ENCODE measurements around the gene DNAJC4. TPM values are rescaled to one million over a fixed set of nuclear protein-coding genes. Genes with fewer than 3 reads are reported as not detected.

The DNAJC4 gene
- total and polyA plus RNA-seq, 2 of the 8 experiments (the other 6 are each of a cell fraction or from before 2014, with no cell fraction given): 14.6 to 31.0 TPM

DNA sequence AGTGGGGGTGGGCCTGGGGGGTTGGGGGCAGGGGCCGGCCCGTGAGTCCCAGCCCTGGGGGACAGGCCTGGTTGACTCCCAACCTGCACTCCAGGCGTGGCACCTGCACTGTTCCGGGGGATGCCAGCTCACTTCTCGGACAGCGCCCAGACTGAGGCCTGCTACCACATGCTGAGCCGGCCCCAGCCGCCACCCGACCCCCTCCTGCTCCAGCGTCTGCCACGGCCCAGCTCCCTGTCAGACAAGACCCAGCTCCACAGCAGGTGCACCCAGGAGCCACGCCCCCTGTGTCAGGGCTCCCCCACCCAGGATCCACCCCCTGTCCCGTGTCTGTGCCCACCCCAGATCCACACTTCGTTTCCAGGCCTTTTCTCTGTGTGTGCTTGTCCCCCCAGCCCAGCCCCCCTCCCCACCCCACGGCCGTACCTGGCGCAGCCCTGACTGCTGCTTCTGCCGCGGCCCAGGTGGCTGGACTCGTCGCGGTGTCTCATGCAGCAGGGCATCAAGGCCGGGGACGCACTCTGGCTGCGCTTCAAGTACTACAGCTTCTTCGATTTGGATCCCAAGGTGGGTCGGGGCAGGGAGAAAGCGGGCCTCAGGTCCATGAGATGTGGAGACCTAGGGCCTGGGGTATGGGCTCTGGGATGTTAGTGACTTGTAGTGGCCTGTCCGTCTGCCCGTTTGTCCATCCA is 19.0 kb upstream of the DNAJC4 start:
- Histone ChIP-seq H3K56ac (replicated peaks; ENCODE audit: insufficient read length, low read depth, low read length) (no peak overlapping the region), H3K36me3 (ENCODE audit: control insufficient read depth in 2 of 4, insufficient read depth in 4 of 4, low read length in 3 of 4) (peaks cover 4 to 10% (median 8%) of the 10 kb centered on the region in 4 experiments; a peak in 6 of 8 replicates), H4K20me1 (replicated peaks in 1 of 2; ENCODE audit: control insufficient read depth in 1 of 2, insufficient read depth in 2 of 2, low read length in 2 of 2) (peaks cover 0 to 7% of the 10 kb centered on the region in 2 experiments), H3K23ac (ENCODE audit: insufficient read length) (no peak overlapping the region), H2BK20ac (ENCODE audit: low read length) (no peak overlapping the region), H3K9ac (replicated peaks in 1 of 4; ENCODE audit: extremely low read depth in 1 of 4, low read depth in 3 of 4, low read length in 3 of 4) (no peak overlapping the region), H2BK5ac (ENCODE audit: low read depth, low read length) (no peak overlapping the region), H3K79me2 (ENCODE audit: control insufficient read depth in 1 of 2, insufficient read depth in 2 of 2, low read length in 2 of 2) (no peaks in the 10 kb centered on the region), H3K4me1 (replicated peaks in 1 of 4; ENCODE audit: control insufficient read depth in 3 of 4, insufficient read depth in 4 of 4, low read length in 3 of 4) (peaks cover 0 to 5% (median 0%) of the 10 kb centered on the region in 4 experiments; a peak in 3 of 7 replicates), H3K4me3 (ENCODE audit: extremely low read depth in 1 of 4, insufficient read depth in 2 of 4, low read depth in 3 of 4, low read length in 4 of 4) (no peak overlapping the region), H2BK15ac (ENCODE audit: low read length) (no peak overlapping the region), H3K14ac (ENCODE audit: insufficient read length) (no peak overlapping the region), H3K18ac (ENCODE audit: extremely low read depth, low read length) (no peak overlapping the region), H3K4me2 (ENCODE audit: insufficient read depth in 1 of 2, low read depth in 2 of 2, low read length in 2 of 2) (no peak overlapping the region), H2AK5ac (ENCODE audit: low read depth, low read length) (no peak overlapping the region), H3K23me2 (ENCODE audit: low read depth, low read length) (no peaks in the 10 kb centered on the region), H2BK12ac (ENCODE audit: low read depth, low read length) (no peak overlapping the region), H4K91ac (replicated peaks; ENCODE audit: insufficient read length, low read length) (no peak overlapping the region), H3K27me3 (replicated peaks in 1 of 4; ENCODE audit: control insufficient read depth in 3 of 4, extremely low read depth in 1 of 4, insufficient read depth in 3 of 4, low read length in 3 of 4) (no peaks in the 10 kb centered on the region; a peak in 1 of 7 replicates), H3K79me1 (ENCODE audit: low read depth, low read length) (no peaks in the 10 kb centered on the region), H2AFZ (ENCODE audit: low read length) (no peak overlapping the region), H3K9me3 (ENCODE audit: insufficient read depth in 2 of 2, low read depth in 1 of 2, low read length in 1 of 2) (no peaks in the 10 kb centered on the region), H4K5ac (ENCODE audit: insufficient read length, low read depth, low read length) (no peak overlapping the region), H3K27ac (ENCODE audit: low read depth, low read length) (no peak overlapping the region), H2BK120ac (replicated peaks; ENCODE audit: low read depth, low read length) (no peak overlapping the region), H3K4ac (replicated peaks; ENCODE audit: insufficient read length, low read depth, low read length) (no peak overlapping the region), H4K8ac (ENCODE audit: extremely low read depth, insufficient read depth, low read length) (no peak overlapping the region)
- POLR2A ChIA-PET (ENCODE audit: partially characterized antibody): interaction anchor here (0.8 to 18.4 kb wide), 7 partner anchors 9 to 89 kb away, joined by 3 to 253 read pairs (median 4); partner anchors contain the start of genes NUDT22, STIP1 and TRPT1
- DNase-seq (ENCODE audit: low read depth in 1 of 2, low spot score in 2 of 2) (no peak), FAIRE-seq (no peak)
- CTCF ChIA-PET (ENCODE audit: partially characterized antibody): interaction anchor here (0.8 to 1.7 kb wide), 5 partner anchors 9 to 90 kb away, joined by 3 to 6 read pairs (median 4); partner anchors contain the start of genes NUDT22 and TRPT1
- 97% methylated on average over 17 of the region's 30 CpGs; no CpG with 5 or more reads in 1 of the 2 experiments for WGBS, 2 experiments (ENCODE audit: extremely low coverage in 1 of 2, insufficient coverage in 1 of 2, insufficient read length in 1 of 2, insufficient replicate concordance in 2 of 2, low coverage in 1 of 2, low lambda C conversion rate in 2 of 2, missing lambda C conversion rate in 1 of 2)
- TF ChIP-seq TAF7 (optimal IDR thresholded peaks at IDR 0.05; ENCODE audit: borderline replicate concordance, low read depth, low read length) (no peak), BRCA1 (IDR thresholded peaks at IDR 0.05; ENCODE audit: low read depth, low read length) (no peak), SRF (IDR thresholded peaks at IDR 0.05; ENCODE audit: low read depth, low read length) (no peak), YY1 (IDR thresholded peaks at IDR 0.05; ENCODE audit: low read depth, low read length) (no peak), PHF8 (conservative IDR thresholded peaks at IDR 0.05; ENCODE audit: low read depth, low read length) (no peak), FOSL1 (IDR thresholded peaks at IDR 0.05; ENCODE audit: insufficient read depth, low read depth, low read length) (no peak)
- TF ChIP-seq, protein P1, sequence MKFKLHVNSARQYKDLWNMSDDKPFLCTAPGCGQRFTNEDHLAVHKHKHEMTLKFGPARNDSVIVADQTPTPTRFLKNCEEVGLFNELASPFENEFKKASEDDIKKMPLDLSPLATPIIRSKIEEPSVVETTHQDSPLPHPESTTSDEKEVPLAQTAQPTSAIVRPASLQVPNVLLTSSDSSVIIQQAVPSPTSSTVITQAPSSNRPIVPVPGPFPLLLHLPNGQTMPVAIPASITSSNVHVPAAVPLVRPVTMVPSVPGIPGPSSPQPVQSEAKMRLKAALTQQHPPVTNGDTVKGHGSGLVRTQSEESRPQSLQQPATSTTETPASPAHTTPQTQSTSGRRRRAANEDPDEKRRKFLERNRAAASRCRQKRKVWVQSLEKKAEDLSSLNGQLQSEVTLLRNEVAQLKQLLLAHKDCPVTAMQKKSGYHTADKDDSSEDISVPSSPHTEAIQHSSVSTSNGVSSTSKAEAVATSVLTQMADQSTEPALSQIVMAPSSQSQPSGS (IDR thresholded peaks at IDR 0.05; ENCODE audit: low read length): no peak

Data from H1 (cell line).